Prostate gland (tissue), 2 donors: ENCODE measurements around the gene MSRB3.

Source experiments
- CTCF ChIP-seq, 4 experiments: fragments of 200-600 bp in 2 of 4; fragments of 450-650 bp in 2 of 4; sonication (generic) in 2 of 4; IDR thresholded peaks; 1 replicate in 3 of 4; 2 replicates in 1 of 4; pipeline ENCODE4 v1.5.1; 2016 to 2019; ENCODE audit warnings: antibody characterized with exemption in 4 of 4, mild to moderate bottlenecking in 2 of 4, moderate library complexity in 2 of 4
- POLR2A ChIP-seq: fragments of 450-650 bp; IDR thresholded peaks from one replicate; pipeline ENCODE4 v1.6.1; 2016; ENCODE audit warnings: antibody characterized with exemption, mild to moderate bottlenecking

GRCh38 chr12:65355461-65355860, 77.0 kb downstream of the MSRB3 start:
- TF ChIP-seq CTCF (IDR thresholded peaks at IDR 0.05), result no peak
- no peak for TF ChIP-seq POLR2A
